Thoracic aorta (tissue), 2 donors: ENCODE results near the gene RASL11B. TPM values are rescaled to one million over a fixed set of nuclear protein-coding genes. Genes with fewer than 3 reads are reported as not detected.

Source experiments
- ATAC-seq: fragments of 150-250 bp; one replicate; pipeline ENCODE4 v1.8.0; 2017; ENCODE audit warnings: low read depth; ENCODE audit not compliant: insufficient number of reproducible peaks, low FRiP score
- DNase-seq: peaks from one replicate; pipeline ENCODE4 v3.0.0-alpha.2; 2020; ENCODE audit warnings: low spot score
- H3K27ac ChIP-seq, 2 donors: fragments of 200-600 bp; sonication (generic); 1 replicate in 1 of 2; 2 replicates in 1 of 2; pipeline ENCODE4 v1.5.1; 2016; ENCODE audit warnings: mild to moderate bottlenecking in 2 of 2, moderate library complexity in 2 of 2
- H3K27me3 ChIP-seq: fragments of 200-600 bp; sonication (generic); replicated peaks from 2 replicates; pipeline ENCODE4 v1.6.0; 2016; ENCODE audit warnings: mild to moderate bottlenecking; ENCODE audit not compliant: insufficient read depth
- H3K36me3 ChIP-seq: fragments of 200-600 bp; sonication (generic); one replicate; pipeline ENCODE4 v1.5.1; 2016
- H3K4me1 ChIP-seq, 2 donors: fragments of 200-600 bp; sonication (generic); 1 replicate in 1 of 2; 2 replicates in 1 of 2; pipeline versions ENCODE4 v1.5.1 to v1.6.0; 2016; ENCODE audit warnings: low read depth in 2 of 2, mild to moderate bottlenecking in 1 of 2; ENCODE audit not compliant: control insufficient read depth in 1 of 2
- H3K4me3 ChIP-seq: fragments of 200-600 bp; sonication (generic); 2 replicates; pipeline ENCODE4 v1.5.1; 2016; ENCODE audit warnings: mild to moderate bottlenecking
- H3K9me3 ChIP-seq: fragments of 200-600 bp; sonication (generic); 2 replicates; pipeline ENCODE4 v1.5.1; 2016
- total RNA-seq, 2 donors: library from RNA; depleted of rRNA; stranded (reverse); fragments of >200 nt; gene quantifications; one replicate each; pipeline versions ENCODE4 v1.1.0 to v1.2.3, GENCODE V29; 2016
- TF ChIP-seq, protein P1 (sequence below): fragments of 200-600 bp; sonication (generic); IDR thresholded peaks from one replicate; pipeline ENCODE4 v1.5.1; 2019; ENCODE audit warnings: antibody characterized with exemption

RASL11B gene
- total RNA-seq, 2 donors from 2014 or later, result 5.0 to 5.4 TPM

- Histone ChIP-seq H3K27ac (no peak overlapping the region), H3K36me3 (no peaks in the 10 kb centered on the region), H3K4me1 (no peaks in the 10 kb centered on the region), H3K9me3 (no peaks in the 10 kb centered on the region), H3K4me3 (no peak overlapping the region), H3K27me3 (no peaks in the 10 kb centered on the region)
- TF ChIP-seq, protein P1, sequence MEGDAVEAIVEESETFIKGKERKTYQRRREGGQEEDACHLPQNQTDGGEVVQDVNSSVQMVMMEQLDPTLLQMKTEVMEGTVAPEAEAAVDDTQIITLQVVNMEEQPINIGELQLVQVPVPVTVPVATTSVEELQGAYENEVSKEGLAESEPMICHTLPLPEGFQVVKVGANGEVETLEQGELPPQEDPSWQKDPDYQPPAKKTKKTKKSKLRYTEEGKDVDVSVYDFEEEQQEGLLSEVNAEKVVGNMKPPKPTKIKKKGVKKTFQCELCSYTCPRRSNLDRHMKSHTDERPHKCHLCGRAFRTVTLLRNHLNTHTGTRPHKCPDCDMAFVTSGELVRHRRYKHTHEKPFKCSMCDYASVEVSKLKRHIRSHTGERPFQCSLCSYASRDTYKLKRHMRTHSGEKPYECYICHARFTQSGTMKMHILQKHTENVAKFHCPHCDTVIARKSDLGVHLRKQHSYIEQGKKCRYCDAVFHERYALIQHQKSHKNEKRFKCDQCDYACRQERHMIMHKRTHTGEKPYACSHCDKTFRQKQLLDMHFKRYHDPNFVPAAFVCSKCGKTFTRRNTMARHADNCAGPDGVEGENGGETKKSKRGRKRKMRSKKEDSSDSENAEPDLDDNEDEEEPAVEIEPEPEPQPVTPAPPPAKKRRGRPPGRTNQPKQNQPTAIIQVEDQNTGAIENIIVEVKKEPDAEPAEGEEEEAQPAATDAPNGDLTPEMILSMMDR, result no peak
- DNase-seq (no peak), ATAC-seq (no peak)
Measured at GRCh38 chr4:52884994-52885393, 22.9 kb downstream of the RASL11B start.

GRCh38 chr4:52889354-52889753 lies 27.2 kb downstream of the RASL11B start:
- Histone ChIP-seq H3K27me3 (no peaks in the 10 kb centered on the region), H3K4me1 (no peaks in the 10 kb centered on the region), H3K9me3 (no peaks in the 10 kb centered on the region), H3K36me3 (no peaks in the 10 kb centered on the region), H3K27ac (no peak overlapping the region), H3K4me3 (no peak overlapping the region)
- no peak for DNase-seq
- TF ChIP-seq, protein P1, result no peak
- no peak for ATAC-seq

DNA sequence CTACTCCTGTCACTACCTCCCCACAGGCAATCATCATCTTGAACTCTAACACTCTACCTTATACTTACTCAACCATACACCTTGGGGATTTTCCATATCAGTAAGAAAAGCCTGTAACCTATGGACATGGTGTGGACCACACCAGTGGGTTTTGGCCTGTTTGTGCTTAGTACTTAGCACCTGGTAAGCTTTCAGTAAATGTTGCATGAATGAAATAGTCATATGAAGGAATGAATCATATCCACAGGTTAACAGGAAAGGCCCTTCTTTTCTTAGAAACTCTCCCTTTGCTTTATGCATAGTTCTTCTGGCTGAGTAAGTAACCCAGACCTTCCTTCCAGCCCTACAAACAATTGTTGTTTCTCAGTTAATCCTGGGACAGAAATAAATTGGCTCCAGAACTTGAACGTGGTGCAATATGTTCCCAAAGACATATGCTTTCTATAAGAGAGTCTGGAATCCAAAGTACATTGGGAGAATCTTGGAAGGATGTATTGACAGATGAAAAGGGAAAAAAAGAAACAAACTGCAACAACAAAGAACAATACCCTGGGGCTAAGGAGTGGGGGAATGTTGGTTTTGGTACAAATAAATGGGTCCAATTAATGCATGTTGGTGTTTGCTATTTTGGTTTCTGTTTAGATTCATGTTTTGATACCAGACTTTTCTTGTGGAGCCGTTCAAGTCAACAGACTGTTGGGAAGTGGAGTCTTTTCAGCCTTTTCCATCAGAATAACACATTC lies 27.8 kb downstream of the RASL11B start:
- Histone ChIP-seq H3K4me3 (no peak overlapping the region), H3K9me3 (no peaks in the 10 kb centered on the region)

GRCh38 chr4:52890521-52890791 lies 28.3 kb downstream of the RASL11B start:
- no peaks in the 10 kb centered on the region for H3K4me1 ChIP-seq
- TF ChIP-seq, protein P1, result no peak
- DNase-seq (no peak), ATAC-seq (no peak)
- no peaks in the 10 kb centered on the region for H3K27me3 ChIP-seq
- H3K27ac ChIP-seq, result no peak overlapping the region
- H3K4me3 ChIP-seq, result no peak overlapping the region
- H3K36me3 ChIP-seq, result no peaks in the 10 kb centered on the region
- H3K9me3 ChIP-seq, result no peaks in the 10 kb centered on the region

More for the DNA sequence above, 27.8 kb downstream of the RASL11B start:
- no peak overlapping the region for H3K27ac ChIP-seq
- DNase-seq, result no peak
- no peaks in the 10 kb centered on the region for H3K27me3 ChIP-seq
- no peaks in the 10 kb centered on the region for H3K4me1 ChIP-seq
- no peak for ATAC-seq
- TF ChIP-seq, protein P1, result no peak
- no peaks in the 10 kb centered on the region for H3K36me3 ChIP-seq

DNA sequence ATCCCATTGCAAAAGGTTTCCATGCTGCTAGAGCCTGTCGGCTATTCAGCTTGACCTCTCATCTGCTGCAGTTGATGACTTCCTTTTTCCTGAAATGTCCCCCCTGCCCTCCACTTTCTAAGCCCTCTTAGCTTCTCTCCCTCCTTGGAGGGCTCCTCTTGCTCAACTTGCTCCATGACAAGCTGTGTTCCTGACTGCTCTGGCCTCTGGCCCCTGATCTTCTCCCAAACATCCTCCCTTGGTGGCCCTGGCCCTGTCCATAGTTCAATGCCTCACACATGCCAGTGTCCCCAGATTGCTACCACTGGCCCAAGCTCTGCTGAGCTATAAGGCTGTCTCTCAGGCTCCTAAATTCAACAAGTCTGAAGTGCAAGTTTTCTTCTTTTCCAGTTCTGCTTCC lies 29.6 kb downstream of the RASL11B start:
- ATAC-seq, result no peak
- TF ChIP-seq, protein P1, result no peak

More for the DNA sequence above, 29.6 kb downstream of the RASL11B start:
- Histone ChIP-seq H3K36me3 (no peaks in the 10 kb centered on the region), H3K4me3 (no peak overlapping the region), H3K27me3 (no peaks in the 10 kb centered on the region), H3K4me1 (no peaks in the 10 kb centered on the region), H3K27ac (no peak overlapping the region), H3K9me3 (no peaks in the 10 kb centered on the region)
- no peak for DNase-seq
